Epithelial cell of prostate (primary cell): ENCODE data around the gene TSPAN11.
"Not testable (repeated sequence)": the region's sequence is repeated elsewhere in the genome, so short reads cannot be mapped to it uniquely, and the experiment has no call there.

Experiments
- DNase-seq: peaks from one replicate; pipeline ENCODE4 v3.0.0-alpha.2; 2011; ENCODE audit warnings: low read depth, low spot score
- H3K27ac ChIP-seq: fragments of 450-650 bp; 2 replicates; pipeline ENCODE4 v1.5.1; 2017; ENCODE audit warnings: mild to moderate bottlenecking

Gene TSPAN11

DNA sequence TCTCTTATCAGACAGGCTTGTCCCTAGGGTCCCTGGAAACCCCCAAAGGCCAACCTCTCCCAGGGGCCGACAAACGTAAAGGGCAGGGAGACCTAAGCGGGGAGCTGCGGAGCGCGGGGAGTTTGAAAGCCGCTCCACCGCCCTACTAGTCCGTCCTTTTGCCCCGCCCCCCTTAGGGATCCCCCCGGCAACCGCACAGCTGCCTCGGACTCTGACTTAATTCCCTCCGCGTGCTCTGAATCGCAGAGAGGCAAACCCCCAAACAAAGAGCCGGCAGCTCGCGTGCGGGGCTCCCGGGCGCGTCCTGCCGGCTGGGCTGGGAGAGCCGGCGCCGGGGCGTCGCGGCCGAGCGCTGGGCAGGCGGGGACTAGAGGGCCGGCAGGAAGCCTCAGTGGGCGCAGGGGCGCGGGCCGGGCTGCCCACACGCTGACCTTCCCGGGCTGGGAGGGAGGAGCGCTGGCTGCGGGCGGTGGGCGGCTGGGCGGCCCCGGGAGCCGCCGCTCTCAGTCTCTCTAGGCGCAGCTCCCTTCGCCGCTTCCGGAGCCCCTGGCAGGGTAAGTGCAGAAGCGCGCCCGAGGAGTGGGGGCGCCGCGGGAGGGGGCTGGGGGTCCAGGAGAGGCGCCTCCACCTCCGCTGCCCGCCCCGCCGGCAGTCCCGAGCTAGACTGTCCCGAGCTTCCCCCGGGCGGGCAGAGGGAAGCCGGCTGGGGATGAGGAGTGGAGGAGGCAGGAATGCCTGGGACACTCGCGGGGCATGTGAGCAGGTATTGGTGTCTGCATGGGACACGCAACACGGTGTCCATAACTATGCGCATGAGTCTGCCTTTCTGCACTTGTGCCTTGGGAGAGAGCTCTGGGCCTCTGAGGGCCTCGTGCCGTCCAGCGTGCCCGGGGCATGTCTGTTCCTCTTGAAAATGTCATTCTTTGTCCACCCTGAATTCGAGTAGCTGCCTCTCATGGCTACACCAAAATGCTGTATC, at the start of gene TSPAN11:
Gene TSPAN11, plus strand, starts transcription at position 506 of the 979 bp plus-strand sequence. CDS start 27,244 bp downstream, outside the sequence.
- no peak for DNase-seq
- H3K27ac ChIP-seq, result no peak within 1 kb of the TSS

DNA sequence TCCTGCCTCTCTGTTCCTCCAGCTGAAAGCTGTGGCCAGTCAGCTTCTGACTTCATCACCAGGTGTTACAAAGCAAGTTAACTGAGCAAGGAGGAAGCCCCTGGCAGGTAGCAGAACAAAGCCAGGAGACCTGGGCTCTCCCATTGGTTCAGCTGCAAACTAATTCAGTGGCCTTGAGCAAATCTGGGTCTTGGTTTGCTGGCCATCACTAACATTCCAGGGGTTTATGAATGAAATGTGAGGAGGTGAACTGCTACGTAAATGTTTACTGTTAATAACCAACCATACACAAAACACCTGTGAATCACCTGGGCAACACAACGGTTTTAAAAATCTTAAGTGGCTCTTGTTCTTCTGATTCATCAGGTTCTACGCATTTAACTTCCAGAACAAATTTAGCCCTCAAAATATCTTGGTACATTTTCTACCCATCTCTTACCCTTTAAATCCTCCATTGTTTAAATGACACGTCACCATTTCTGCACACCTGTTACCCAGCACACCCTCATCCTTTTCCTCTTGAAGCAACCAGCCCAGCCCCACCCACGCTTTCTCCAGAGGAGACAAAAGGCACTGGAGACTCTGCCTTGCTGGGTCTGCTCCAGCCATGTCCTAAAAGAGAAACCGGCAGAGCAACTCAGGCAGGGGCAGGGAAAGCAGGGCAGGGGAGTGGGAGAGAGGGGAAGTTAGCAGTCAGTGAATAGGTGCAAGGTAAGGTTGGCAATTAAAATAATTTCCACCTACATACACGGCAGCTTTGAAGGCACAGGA, 49.3 kb upstream of the TSPAN11 start:
- no peak overlapping the region for H3K27ac ChIP-seq
- DNase-seq, result no peak

GRCh38 chr12:30878024-30878423, 48.5 kb upstream of the TSPAN11 start:
- H3K27ac ChIP-seq, result no peak overlapping the region
- no peak for DNase-seq

GRCh38 chr12:30880061-30880460, 46.5 kb upstream of the TSPAN11 start:
- DNase-seq, result no peak
- H3K27ac ChIP-seq, result no peak overlapping the region

DNA sequence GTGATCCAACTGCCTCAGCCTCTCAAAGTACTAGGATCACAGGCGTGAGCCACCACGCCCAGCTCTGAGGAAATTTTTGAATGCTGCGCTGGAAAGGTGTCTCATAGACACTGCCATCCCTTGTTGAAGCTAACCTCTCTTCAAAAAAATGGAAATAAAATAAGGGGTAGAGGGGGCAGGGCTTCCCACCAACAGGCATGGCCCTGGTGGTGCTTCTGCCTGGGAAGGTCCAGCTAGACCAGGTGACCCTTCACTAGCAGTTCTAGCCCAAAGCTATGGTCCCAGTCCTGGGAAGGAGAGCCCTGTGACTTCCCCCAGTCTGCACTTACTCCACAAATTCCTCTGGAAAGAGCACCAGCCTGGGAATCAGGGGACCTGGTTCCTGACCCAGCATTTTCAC, 45.7 kb upstream of the TSPAN11 start:
- DNase-seq, result no peak
- H3K27ac ChIP-seq, result no peak overlapping the region

DNA sequence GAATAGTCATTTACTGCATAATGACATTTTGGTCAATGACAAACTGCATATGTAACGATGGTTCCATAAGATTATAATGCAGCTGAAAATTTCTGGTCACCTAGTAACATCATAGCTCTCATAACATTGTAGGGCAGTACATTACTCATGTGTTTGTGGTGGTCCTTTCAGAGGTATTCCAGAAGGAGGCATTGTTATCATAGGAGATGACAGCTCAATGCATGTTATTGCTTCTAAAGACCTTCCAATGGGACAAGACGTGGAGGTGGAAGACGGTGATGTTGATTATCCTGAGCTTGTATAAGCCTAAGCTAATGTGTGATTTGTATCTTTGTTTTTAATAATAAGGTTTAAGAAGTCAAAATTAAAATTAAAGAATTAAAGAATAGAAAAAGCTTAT, 43.8 kb upstream of the TSPAN11 start:
- no peak for DNase-seq
- no peak overlapping the region for H3K27ac ChIP-seq

- DNase-seq, result no peak
- no peak overlapping the region for H3K27ac ChIP-seq
These were observed 41.7 kb upstream of the TSPAN11 start for GRCh38 chr12:30884799-30885198.

DNA sequence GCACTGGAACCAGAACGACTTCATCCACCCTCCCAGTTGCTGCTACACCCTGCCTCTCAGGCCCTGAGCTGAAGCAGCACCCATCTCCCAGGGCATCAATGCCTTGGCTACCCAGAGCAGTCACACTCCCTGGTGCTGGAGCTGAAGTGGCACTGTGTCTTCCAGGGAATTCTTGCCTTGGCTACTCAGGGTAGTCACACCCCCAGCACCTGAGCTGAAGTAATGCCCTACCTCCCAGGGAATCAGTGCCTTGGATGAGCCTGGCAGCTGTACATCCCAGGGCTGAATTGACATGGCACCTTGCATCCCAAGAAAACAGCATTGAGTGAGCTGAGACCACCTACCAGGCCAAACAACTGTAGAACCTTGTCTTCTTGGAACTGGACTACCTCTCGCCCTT, 41.2 kb upstream of the TSPAN11 start:
- no peak overlapping the region for H3K27ac ChIP-seq
- DNase-seq, result no peak

DNA sequence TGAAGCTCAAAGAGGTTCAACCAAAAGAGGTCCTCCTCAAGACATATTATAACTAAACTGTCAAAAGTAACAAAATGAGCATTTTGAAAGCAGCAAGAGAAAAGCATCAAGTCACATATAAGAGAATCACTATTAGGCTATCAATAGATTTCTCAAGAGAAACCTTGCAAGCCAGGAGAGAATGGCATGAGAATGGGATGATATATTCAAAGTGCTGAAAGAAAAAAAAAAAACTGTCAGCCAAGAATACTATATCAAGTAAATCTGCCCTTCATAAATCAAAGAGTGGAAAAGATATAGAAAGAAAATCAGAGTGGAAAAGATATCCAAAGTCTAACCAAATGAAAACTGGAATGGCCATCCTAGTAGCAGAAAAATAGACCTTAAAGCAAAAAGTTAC, 39.3 kb upstream of the TSPAN11 start:
- DNase-seq, result no peak
- no peak overlapping the region for H3K27ac ChIP-seq

- DNase-seq, result no peak
- H3K27ac ChIP-seq, result no peak overlapping the region
These were observed 38.3 kb upstream of the TSPAN11 start for GRCh38 chr12:30888241-30888640.

- DNase-seq, H3K27ac ChIP-seq: not testable (repeated sequence)
These were observed 32.0 kb upstream of the TSPAN11 start for GRCh38 chr12:30894531-30894930.

GRCh38 chr12:30896461-30896860, 30.1 kb upstream of the TSPAN11 start:
- H3K27ac ChIP-seq, result no peak overlapping the region
- DNase-seq, result no peak

DNA sequence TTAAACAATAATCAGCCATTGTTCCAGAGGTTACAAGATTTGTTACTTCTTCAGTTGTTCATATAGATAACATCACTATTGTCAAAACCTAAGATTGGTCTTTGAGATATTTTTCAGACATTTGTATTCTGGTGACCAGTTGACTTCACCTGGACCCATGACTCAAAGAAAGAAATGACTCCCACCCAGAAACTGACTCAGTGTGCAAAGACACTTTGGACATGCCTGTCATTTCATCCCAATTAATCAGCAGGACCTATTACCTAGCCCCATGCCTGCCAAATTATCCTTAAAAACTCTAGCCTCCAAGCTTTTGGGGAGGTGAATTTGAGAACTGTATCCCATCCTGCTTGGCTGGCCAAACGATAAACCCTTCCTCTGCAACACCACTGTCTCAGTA, 27.7 kb upstream of the TSPAN11 start:
- H3K27ac ChIP-seq, result no peak overlapping the region
- no peak for DNase-seq

- H3K27ac ChIP-seq, result no peak overlapping the region
- DNase-seq, result no peak
These were observed 26.2 kb upstream of the TSPAN11 start for GRCh38 chr12:30900351-30900750.

- DNase-seq, result no peak
- no peak overlapping the region for H3K27ac ChIP-seq
These were observed 24.5 kb upstream of the TSPAN11 start for GRCh38 chr12:30902001-30902400.

DNA sequence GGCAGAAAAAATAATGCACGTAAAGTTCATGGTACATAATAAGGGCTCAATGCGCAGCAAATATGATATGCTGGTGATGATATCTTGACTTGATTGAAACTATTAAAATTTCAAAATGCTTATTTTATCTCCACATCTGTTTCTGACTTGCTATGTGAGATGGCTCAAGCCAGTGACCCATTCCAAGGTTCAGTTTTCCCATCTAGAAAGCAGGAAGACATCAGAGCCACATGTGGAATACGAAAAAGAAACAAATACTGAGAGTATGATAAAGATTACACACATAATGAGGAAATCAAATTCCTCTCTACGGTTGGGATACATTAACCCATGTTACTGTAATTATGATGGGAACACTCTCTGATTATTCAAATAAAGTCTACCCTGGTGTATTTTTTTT, 24.0 kb upstream of the TSPAN11 start:
- DNase-seq, result no peak
- H3K27ac ChIP-seq, result no peak overlapping the region

DNA sequence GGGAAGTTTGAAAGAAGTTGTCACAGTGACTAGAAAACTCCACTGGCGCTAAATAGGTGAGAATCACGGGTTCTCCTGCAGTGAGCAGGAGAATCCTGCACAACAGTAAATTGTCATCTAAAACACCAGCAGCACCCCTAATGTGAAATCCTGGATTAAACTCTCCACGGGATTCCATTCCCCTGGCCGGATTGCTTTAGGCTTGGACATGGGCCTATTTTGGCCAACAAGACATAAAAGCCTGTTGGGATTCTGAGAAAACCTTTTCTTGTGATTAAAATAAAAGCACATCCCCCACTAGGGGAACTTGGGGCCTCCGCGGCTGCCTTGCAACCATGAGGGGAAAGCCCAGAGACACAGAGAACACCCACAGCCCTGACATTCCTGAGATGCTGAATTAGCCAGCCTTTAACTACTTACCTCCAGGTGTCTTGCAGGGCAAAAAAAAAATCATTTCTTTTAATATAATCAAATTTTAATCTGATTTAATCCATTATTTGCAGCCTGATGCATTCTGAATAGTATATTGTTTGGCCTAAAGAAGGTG, 21.0 kb upstream of the TSPAN11 start:
- no peak for DNase-seq
- H3K27ac ChIP-seq, result no peak overlapping the region

- DNase-seq, result no peak
- no peak overlapping the region for H3K27ac ChIP-seq
These were observed 18.3 kb upstream of the TSPAN11 start for GRCh38 chr12:30908076-30908721.

DNA sequence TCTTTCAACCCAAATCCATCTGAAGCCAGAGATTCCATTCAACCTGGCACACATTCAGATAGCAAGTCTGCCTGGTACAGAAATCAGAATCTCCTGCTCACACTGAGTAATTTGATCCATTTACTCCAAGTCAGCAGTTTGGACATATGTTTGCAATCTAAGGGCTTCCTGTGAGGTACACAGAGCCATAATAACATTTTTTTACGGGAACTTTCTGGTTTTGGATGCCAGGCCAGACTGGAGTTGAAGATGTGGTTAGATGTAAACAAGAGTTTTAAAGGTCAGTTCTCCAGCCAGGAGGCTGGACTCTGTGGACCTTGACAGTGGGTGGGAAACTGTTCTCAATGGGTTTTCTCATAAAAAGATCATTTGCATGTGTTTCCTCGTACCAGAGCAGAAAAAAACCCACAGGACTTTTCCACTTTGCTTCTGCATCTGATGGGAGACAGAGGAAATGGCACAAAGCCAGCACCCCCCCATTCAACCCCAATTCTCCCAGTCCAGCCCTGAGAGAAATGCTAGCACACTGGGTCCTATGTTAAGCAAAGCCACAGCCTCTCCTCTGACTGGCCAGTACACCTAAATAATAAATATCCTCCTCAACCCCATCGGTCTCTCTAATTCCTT, 17.7 kb upstream of the TSPAN11 start:
- no peak for DNase-seq
- no peak overlapping the region for H3K27ac ChIP-seq
